Transverse colon (tissue), 4 donors: Measurements from ENCODE around the gene MRPS10. TPM values are rescaled to one million over a fixed set of nuclear protein-coding genes. Genes with fewer than 3 reads are reported as not detected.

Experiments used
- DNase-seq: peaks from one replicate; pipeline ENCODE4 v3.0.0-alpha.2; 2019
- H3K27ac ChIP-seq, 4 donors: fragments of 200-600 bp; sonication (generic); 2 replicates each; pipeline ENCODE4 v1.5.1; 2016 to 2018; ENCODE audit warnings: inconsistent platforms in 4 of 4
- H3K27me3 ChIP-seq: fragments of 200-600 bp; sonication (generic); 2 replicates; pipeline ENCODE4 v1.5.1; 2017; ENCODE audit warnings: inconsistent platforms
- H3K36me3 ChIP-seq, 4 donors: fragments of 200-600 bp; sonication (generic); 2 replicates each; pipeline ENCODE4 v1.5.1; 2017 to 2019; ENCODE audit warnings: inconsistent platforms in 4 of 4
- H3K4me1 ChIP-seq, 4 donors: fragments of 200-600 bp; sonication (generic); 2 replicates each; pipeline ENCODE4 v1.5.1; 2017 to 2020; ENCODE audit warnings: inconsistent platforms in 4 of 4
- H3K4me3 ChIP-seq, 4 donors: fragments of 200-600 bp; sonication (generic); 1 replicate in 1 of 4; 2 replicates in 3 of 4; pipeline versions ENCODE4 v1.5.1 to v1.6.1; 2017 to 2019; ENCODE audit warnings: inconsistent platforms in 4 of 4
- H3K9me3 ChIP-seq, 2 donors: fragments of 200-600 bp; sonication (generic); 2 replicates each; pipeline ENCODE4 v1.5.1; 2017 to 2019; ENCODE audit warnings: inconsistent platforms in 2 of 2
- EP300 ChIP-seq: sonication (generic); formaldehyde crosslinking; IDR thresholded peaks from one replicate; pipeline ENCODE4 v1.6.1; 2017; ENCODE audit warnings: antibody characterized with exemption, low read depth
- POLR2A ChIP-seq: fragments of 450-650 bp; IDR thresholded peaks from one replicate; pipeline ENCODE4 v1.6.1; 2016; ENCODE audit warnings: antibody characterized with exemption, mild to moderate bottlenecking, moderate library complexity
- POLR2AphosphoS5 ChIP-seq, 3 donors: sonication (generic); formaldehyde crosslinking; IDR thresholded peaks; one replicate each; pipeline ENCODE4 v1.6.1; 2016; ENCODE audit warnings: antibody characterized with exemption in 3 of 3
- WGBS, 2 donors: methylation state at CpG; one replicate each; pipeline ENCODE4 v1.1.5; 2018; ENCODE audit warnings: low coverage in 1 of 2; 5-methylcytosine and 5-hydroxymethylcytosine counted together
- in situ Hi-C, 4 donors: fragments of 200-750 bp; cut with MboI; loops; one replicate each; pipeline versions ENCODE4 v1.15.0 to v1.15.1; 2017; ENCODE audit warnings: low sequenced_read_pairs in 3 of 4, low pct_ligation_motif_present in 1 of 4, low pct_unique_long_range_greater_than_20kb in 1 of 4
- intact Hi-C: fragments of 100-400 bp; cut with DNase I; formaldehyde crosslinking; loops from one replicate; pipeline ENCODE4 v1.15.1; 2023; ENCODE audit warnings: low total_unique reads
- total RNA-seq, 4 donors: library from RNA; depleted of rRNA; stranded (reverse); fragments of >200 nt; gene quantifications; one replicate each; pipeline ENCODE4 v1.1.0, GENCODE V29; 2016
- TF ChIP-seq, protein P1 (sequence below), 5 experiments: fragments of 200-600 bp in 3 of 5; fragments of 450-650 bp in 2 of 5; sonication (generic) in 3 of 5; IDR thresholded peaks; 1 replicate in 2 of 5; 2 replicates in 3 of 5; pipeline ENCODE4 v1.5.1; 2016 to 2017; ENCODE audit warnings: antibody characterized with exemption in 5 of 5, inconsistent platforms in 3 of 5, mild to moderate bottlenecking in 2 of 5, moderate library complexity in 1 of 5

MRPS10 gene
- total RNA-seq, 4 donors from 2014 or later = 23.6 to 75.4 (median 24.6) TPM

DNA sequence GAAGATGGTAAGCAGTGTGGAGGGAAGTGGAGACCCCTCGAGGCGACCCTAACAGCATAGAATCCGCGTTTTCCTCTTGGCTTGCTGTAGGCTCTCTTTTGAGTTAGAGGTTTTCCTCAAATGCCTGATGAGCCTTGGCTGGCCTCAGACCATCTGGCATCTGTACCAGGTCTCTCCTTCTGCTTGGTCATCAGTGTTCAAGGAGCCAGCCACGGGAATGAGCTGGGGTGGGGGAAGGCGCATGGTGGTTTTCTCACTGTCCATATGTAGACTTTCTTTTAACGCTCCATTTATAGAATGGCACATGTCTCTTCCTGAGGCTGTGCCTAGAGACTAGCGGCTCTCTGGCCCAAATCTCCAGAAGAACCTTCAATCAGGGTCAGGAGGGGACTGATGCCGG lies 52.6 kb downstream of the MRPS10 start:
- no peak for DNase-seq
- intact Hi-C loops (no loop called here), in situ Hi-C loops (loop anchor here in 3 of 4 donors (5.0 to 10.0 kb wide), 2 partner anchors 78 to 90 kb away; no protein-coding TSS in a partner anchor)
- Histone ChIP-seq H3K27me3 (no peaks in the 10 kb centered on the region), H3K4me1 (peaks cover 0 to 4% (median 1%) of the 10 kb centered on the region in 4 donors), H3K36me3 (no peaks in the 10 kb centered on the region), H3K9me3 (no peaks in the 10 kb centered on the region), H3K4me3 (no peak overlapping the region), H3K27ac (no peak overlapping the region)
- 78 to 85% methylated on average over 5 to 9 of the region's 9 CpGs for WGBS, 2 donors
- TF ChIP-seq POLR2AphosphoS5 (IDR thresholded peaks at IDR 0.05) (no peak), POLR2A (no peak), EP300 (no peak)
- TF ChIP-seq, protein P1, sequence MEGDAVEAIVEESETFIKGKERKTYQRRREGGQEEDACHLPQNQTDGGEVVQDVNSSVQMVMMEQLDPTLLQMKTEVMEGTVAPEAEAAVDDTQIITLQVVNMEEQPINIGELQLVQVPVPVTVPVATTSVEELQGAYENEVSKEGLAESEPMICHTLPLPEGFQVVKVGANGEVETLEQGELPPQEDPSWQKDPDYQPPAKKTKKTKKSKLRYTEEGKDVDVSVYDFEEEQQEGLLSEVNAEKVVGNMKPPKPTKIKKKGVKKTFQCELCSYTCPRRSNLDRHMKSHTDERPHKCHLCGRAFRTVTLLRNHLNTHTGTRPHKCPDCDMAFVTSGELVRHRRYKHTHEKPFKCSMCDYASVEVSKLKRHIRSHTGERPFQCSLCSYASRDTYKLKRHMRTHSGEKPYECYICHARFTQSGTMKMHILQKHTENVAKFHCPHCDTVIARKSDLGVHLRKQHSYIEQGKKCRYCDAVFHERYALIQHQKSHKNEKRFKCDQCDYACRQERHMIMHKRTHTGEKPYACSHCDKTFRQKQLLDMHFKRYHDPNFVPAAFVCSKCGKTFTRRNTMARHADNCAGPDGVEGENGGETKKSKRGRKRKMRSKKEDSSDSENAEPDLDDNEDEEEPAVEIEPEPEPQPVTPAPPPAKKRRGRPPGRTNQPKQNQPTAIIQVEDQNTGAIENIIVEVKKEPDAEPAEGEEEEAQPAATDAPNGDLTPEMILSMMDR (IDR thresholded peaks at IDR 0.05) = no peak

DNA sequence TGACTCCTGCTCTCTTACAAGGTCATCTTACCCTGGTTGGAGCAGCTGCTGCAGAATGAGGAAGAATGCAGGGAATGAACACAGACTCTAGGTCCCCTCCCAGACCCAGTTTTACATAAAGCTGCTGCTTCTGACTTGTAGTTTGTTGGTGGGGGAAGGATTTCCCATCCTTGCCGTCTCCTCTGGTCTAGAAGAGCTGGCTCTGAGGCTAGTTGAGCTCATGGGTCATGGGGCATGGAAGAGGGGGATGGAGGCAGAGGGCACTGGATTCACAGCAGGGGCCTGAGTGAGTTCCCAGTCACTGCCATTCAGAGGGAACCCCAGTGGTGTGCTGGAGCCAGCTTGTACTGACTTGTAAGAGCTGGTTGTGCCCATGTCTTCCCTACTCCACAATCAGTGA lies 53.7 kb downstream of the MRPS10 start:
- intact Hi-C loops (no loop called here), in situ Hi-C loops (loop anchor here in 2 of 4 donors (10.0 kb wide), 1 partner anchor 89 kb away; no protein-coding TSS in a partner anchor)
- no peaks in the 10 kb centered on the region for H3K36me3 ChIP-seq
- H3K27ac ChIP-seq = no peak overlapping the region
- no peaks in the 10 kb centered on the region for H3K9me3 ChIP-seq
- no peak overlapping the region for H3K4me3 ChIP-seq
- peaks cover 0 to 4% (median 1%) of the 10 kb centered on the region in 4 donors for H3K4me1 ChIP-seq
- no peaks in the 10 kb centered on the region for H3K27me3 ChIP-seq
- WGBS, 2 donors = 42% methylated on average over 1 of the region's 1 CpG; no CpG with 5 or more reads in 1 of the 2 donors
- DNase-seq = no peak
- no peak for TF ChIP-seq EP300

DNA sequence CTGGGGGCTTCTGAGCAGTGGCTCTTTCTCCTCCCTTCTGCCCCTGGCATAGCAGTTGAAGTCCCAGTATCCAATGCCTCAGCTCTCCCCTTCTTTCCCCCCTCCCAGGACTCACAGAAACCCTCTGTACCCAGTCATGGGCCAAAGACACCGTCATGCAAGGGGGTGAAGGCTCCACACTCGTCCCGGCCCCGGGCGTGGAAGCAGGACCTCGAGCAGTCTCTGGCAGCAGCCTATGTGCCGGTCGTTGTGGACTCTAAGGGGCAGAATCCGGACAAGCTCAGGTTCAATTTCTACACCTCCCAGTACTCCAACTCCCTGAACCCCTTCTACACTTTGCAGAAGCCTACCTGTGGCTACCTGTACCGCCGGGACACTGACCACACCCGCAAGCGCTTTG lies 54.8 kb downstream of the MRPS10 start:
- in situ Hi-C loops (loop anchor here in 2 of 4 donors (10.0 kb wide), 1 partner anchor 88 kb away; no protein-coding TSS in a partner anchor), intact Hi-C loops (no loop called here)
- no peaks in the 10 kb centered on the region for H3K36me3 ChIP-seq
- 81% methylated on average over 13 of the region's 13 CpGs; no CpG with 5 or more reads in 1 of the 2 donors for WGBS, 2 donors
- H3K9me3 ChIP-seq = no peaks in the 10 kb centered on the region
- no peak overlapping the region for H3K4me3 ChIP-seq
- H3K27me3 ChIP-seq = no peaks in the 10 kb centered on the region
- TF ChIP-seq, protein P1 (IDR thresholded peaks at IDR 0.05) = no peak
- no peak for TF ChIP-seq POLR2AphosphoS5 (IDR thresholded peaks at IDR 0.05)
- no peak for TF ChIP-seq EP300
- no peak for TF ChIP-seq POLR2A
- H3K27ac ChIP-seq = no peak overlapping the region
- H3K4me1 ChIP-seq = peaks cover 0 to 4% (median 1%) of the 10 kb centered on the region in 4 donors
- no peak for DNase-seq

DNA sequence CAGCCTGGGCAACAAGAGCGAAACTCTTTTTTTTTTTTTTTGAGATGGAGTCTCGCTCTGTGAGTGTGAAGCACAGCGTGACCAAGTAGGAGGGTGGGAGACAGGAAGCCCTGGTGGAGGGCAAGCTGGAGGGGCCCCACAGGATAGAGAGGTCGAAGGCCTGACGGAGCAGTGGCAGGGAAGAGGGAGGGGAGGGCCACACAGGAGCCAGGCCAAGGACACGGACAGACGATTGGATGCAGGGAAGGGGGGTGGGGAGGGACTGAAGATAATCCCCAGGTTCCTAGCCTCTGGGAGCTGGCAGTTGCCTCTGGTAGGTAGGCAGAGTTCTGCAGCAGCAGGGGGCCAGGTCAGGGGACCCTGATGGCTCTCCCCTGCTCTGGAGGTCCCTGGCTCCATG lies 55.3 kb downstream of the MRPS10 start:
- Histone ChIP-seq H3K4me3 (no peak overlapping the region), H3K27me3 (no peaks in the 10 kb centered on the region), H3K9me3 (no peaks in the 10 kb centered on the region), H3K4me1 (peaks cover 0 to 4% (median 1%) of the 10 kb centered on the region in 4 donors), H3K27ac (no peak overlapping the region), H3K36me3 (no peaks in the 10 kb centered on the region)
- no peak for TF ChIP-seq POLR2AphosphoS5 (IDR thresholded peaks at IDR 0.05)
- TF ChIP-seq EP300 = no peak
- no peak for TF ChIP-seq POLR2A
- TF ChIP-seq, protein P1 (IDR thresholded peaks at IDR 0.05) = no peak
- intact Hi-C loops (no loop called here), in situ Hi-C loops (loop anchor here in 2 of 4 donors (10.0 kb wide), 1 partner anchor 88 kb away; no protein-coding TSS in a partner anchor)
- no peak for DNase-seq
- WGBS, 2 donors = 71% methylated on average over 7 of the region's 7 CpGs; no CpG with 5 or more reads in 1 of the 2 donors
